ENCODE results near the gene CBX5. TPM values are rescaled to one million over a fixed set of nuclear protein-coding genes. Genes with fewer than 3 reads are reported as not detected.
A peak's percentile ranks its signal among the peaks of the same experiment; 100 is the strongest.
"Not testable (repeated sequence)": the region's sequence is repeated elsewhere in the genome, so short reads cannot be mapped to it uniquely, and the experiment has no call there.

Gene CBX5
- total and polyA plus RNA-seq, 9 of the 15 experiments (the other 6 are each of a cell fraction or from before 2014, with no cell fraction given) = 32.6 to 102 (median 59.2) TPM

DNA sequence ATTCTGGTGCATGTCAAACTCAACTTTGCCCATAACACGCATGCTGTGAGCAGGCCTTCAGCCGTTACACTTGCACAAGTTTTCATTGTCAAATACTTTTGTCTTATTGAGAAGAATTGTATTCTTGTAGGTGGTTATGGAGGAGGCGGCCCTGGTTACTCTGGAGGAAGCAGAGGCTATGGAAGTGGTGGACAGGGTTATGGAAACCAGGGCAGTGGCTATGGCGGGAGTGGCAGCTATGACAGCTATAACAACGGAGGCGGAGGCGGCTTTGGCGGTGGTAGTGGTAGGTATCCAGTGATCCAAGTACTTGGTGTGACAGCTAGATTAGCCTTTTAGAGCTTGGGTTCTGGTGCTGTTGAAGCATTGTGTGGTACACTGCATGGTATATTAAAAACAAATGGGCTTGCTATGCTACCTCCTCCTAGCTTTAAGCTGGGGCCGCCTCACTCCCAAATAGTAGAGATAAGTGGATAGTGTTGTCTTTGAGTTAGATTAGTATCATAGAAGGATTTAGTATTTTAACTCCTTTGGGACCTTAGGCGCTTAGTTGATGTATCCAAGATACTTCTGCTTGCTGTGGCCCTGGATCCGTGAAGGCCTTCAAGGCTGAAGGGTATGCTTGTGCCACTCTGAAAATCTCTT, 3.1 kb upstream of the CBX5 start (continued):
- TF ChIP-seq HNRNPL (IDR thresholded peaks at IDR 0.05; ENCODE audit: low read depth, low read length) = 0 out of 2 replicates have a peak, but pooled peaks have one; percentile 69
- no peak for TF ChIP-seq RBM17 (IDR thresholded peaks at IDR 0.05; ENCODE audit: borderline replicate concordance, low read depth, low read length)
- TF ChIP-seq ZNF696 (CRISPR knock-in tag; conservative IDR thresholded peaks at IDR 0.05) = no peak
- peak; percentile 32; the same call in 1 of the 2 replicates for TF ChIP-seq SUPT5H (IDR thresholded peaks at IDR 0.05)
- no peak for TF ChIP-seq MCM7 (IDR thresholded peaks at IDR 0.05)
- TF ChIP-seq NFXL1 (CRISPR knock-in tag; IDR thresholded peaks at IDR 0.05) = peak; percentile 53; the same call in 1 of the 2 replicates

DNA sequence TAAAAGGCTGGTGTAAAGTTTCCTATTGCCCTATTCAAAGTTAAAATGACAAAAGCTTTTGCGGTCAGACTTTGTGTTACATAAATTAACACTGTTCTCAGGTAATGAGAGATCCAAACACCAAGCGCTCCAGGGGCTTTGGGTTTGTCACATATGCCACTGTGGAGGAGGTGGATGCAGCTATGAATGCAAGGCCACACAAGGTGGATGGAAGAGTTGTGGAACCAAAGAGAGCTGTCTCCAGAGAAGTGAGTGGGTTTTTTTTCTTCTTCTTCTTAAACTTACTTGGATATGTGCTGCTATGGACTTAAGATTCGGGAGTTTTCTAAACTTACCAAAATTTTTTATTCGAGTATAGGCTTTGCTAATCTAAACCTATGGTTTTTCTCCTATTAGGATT, 1.8 kb upstream of the CBX5 start:
- H3K36me3 ChIP-seq (ENCODE audit: control insufficient read depth, insufficient read depth, low read length) = peaks cover 78% of the 10 kb centered on the region
- intact Hi-C loops (cut with micrococcal nuclease); H2AFZ ChIP-seq (ENCODE audit: low read depth, low read length); H3K9me3 ChIP-seq (replicated peaks; ENCODE audit: control insufficient read depth, insufficient read depth, low read depth, low read length); CTCF ChIA-PET (ENCODE audit: low intra/inter-chr PET ratio); H3K9me1 ChIP-seq (ENCODE audit: control insufficient read depth, insufficient read depth, low read length); in situ Hi-C loops (cut with MboI); H3K27me3 ChIP-seq (ENCODE audit: control insufficient read depth in 2 of 2, insufficient read depth in 2 of 2, low read length in 2 of 2); DNase-seq (ENCODE audit: extremely low read depth in 1 of 4, low spot score in 3 of 4); BruUV-seq (replicated peaks); FAIRE-seq; ATAC-seq: not testable (repeated sequence)
- WGBS (ENCODE audit: insufficient coverage, low coverage, missing lambda C conversion rate) = 0% methylated on average over 4 of the region's 4 CpGs
- peak overlapping the region; percentile 100 for H3K4me2 ChIP-seq (ENCODE audit: insufficient read depth, low read length)
- peaks cover 51% of the 10 kb centered on the region for H4K20me1 ChIP-seq (replicated peaks; ENCODE audit: control insufficient read depth, insufficient read depth, low read length)
- H3K27ac ChIP-seq (ENCODE audit: extremely low read depth, low read depth, low read length) = peak overlapping the region; percentile 99
- POLR2A ChIA-PET = interaction anchor here (0.6 to 3.8 kb wide), 26 partner anchors 11 to 1536 kb away, joined by 3 to 155 read pairs (median 4); partner anchors contain the start of genes COPZ1, NFE2, ORMDL2 and SARNP
- H3K4me3 ChIP-seq = peak overlapping the region; percentile 71
- TF ChIP-seq CHD1 (IDR thresholded peaks at IDR 0.05; ENCODE audit: low read length) = peak; percentile 39
- TF ChIP-seq ZNF445 (CRISPR knock-in tag; IDR thresholded peaks at IDR 0.05; ENCODE audit: low read depth) = peak; percentile 49; the same call in 1 of the 2 replicates
- 0 out of 2 replicates have a peak, but pooled peaks have one; percentile 2 for TF ChIP-seq SUPT5H (IDR thresholded peaks at IDR 0.05)
- TF ChIP-seq ZNF696 (CRISPR knock-in tag; conservative IDR thresholded peaks at IDR 0.05) = peak; percentile 52; the same call in 1 of the 2 replicates
- peaks cover 8 to 14% of the 10 kb centered on the region in 2 experiments; a peak in 3 of 5 replicates for H3K4me1 ChIP-seq (replicated peaks in 1 of 2; ENCODE audit: control insufficient read depth in 2 of 2, insufficient read depth in 2 of 2, low read length in 2 of 2)
- peaks cover 95% of the 10 kb centered on the region for H3K79me2 ChIP-seq (ENCODE audit: control insufficient read depth, insufficient read depth, low read length)
- peak overlapping the region; percentile 77 to 100; a peak in 3 of 4 replicates for H3K9ac ChIP-seq (ENCODE audit: insufficient read depth in 1 of 2, low read depth in 2 of 2, low read length in 2 of 2)
